Activated CD4-positive, CD25-positive, alpha-beta regulatory T cell treated with anti-CD3 and anti-CD28 coated beads, Interleukin-2, amount 50 U/mL, for 16 hours (primary cell): Measurements from ENCODE around the gene RNF34.

Experiments
- DNase-seq: peaks from one replicate; pipeline ENCODE4 v3.0.0-alpha.2; 2020; ENCODE audit warnings: low read depth, low spot score

RNF34 gene

GRCh38 chr12:121390856-121391255, 9.1 kb upstream of the RNF34 start:
- no peak for DNase-seq

DNA sequence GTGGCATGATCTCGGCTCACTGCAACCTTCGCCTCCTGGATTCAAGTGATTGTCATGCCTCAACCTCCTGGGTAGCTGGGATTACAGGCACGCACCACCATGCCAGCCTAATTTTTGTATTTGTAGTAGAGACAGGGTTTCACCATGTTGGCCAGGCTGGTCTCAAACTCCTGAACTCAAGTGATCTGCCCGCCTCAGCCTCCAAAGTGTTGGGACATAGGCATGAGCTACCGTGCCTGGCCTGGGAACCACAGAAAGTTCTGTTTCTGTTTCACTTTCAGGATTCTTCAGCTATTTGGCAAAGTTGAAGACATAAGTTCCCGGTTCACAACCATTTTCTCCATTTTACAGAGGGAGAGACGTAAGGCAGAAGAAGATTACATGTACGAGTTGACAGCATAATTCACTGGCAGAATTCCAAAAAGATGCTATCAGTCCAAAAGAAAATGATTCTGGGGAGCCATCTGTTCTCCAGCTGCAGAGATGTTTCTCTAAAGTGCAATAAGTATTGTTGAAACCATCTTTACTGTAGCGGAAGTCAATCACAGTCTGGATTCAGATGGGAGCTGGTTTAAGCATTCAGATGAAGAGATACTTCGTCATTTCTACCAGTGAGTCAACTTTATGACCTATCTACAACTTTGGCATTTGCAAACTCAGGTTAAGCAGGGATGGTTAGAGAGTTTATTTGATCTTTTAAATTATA, 8.1 kb upstream of the RNF34 start:
- no peak for DNase-seq

GRCh38 chr12:121392325-121392716, 7.6 kb upstream of the RNF34 start:
- no peak for DNase-seq

GRCh38 chr12:121397521-121397920, 2.4 kb upstream of the RNF34 start:
- DNase-seq = no peak

GRCh38 chr12:121398355-121398754, 1.6 kb upstream of the RNF34 start:
- DNase-seq = no peak

- peak; percentile 33 for DNase-seq
Measured at GRCh38 chr12:121400332-121401139, 618 bp downstream of the RNF34 start.

DNA sequence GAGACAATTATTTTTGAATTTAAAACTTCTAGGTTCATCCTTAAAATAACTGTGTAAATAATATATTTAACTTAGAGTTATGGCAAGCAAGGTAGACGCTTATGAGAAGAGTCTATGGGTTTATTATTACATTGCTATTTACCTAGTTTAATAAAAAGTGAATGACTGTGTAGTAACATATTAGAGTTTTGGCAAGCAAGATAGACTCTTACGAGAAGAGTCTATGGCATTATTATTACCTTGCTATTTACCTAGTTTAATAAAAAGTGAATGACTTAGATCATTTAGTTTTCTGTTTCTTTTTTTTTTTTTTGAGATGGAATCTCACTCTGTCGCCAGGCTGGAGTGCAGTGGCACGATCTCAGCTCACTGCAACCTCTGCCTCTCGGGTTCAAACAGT, 3.8 kb downstream of the RNF34 start:
- no peak for DNase-seq

DNA sequence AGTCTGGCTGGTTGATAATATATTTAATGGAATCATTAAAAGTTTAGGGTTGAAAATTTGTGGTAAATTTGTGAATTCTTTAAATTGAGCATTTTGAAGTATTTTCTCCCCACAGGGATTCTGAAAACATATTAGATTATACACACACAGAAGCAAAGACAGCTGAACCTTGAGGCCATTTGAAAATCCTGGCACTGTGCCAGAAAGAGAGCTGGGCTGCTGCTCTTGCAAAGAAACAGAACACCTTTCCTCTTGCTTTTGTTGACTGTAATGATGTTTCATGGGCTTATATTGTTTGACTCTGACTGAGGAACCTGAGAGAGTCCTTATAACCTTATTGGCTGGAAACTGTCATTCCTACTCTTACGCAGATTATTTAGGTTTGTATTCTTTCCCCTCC, 4.8 kb downstream of the RNF34 start:
- no peak for DNase-seq

DNA sequence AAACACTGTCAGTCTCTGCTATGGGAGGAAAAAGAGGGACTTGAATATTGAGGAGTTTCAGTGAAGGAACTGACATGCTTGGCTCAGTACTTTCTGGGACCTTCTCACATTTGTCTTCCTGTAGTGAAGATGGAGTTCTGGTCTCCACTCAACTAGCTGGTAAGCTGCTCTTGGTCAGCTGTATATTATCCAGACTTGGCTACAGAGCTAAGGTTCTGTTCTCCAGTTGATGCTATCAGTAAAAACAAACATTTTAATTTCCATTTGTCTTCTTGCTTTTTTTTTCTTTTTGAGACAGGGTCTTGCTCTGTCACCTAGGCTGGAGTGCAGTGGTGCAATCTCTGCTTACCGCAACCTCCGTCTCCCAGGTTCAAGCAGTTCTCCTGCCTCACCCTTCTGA, 5.3 kb downstream of the RNF34 start:
- no peak for DNase-seq

GRCh38 chr12:121413917-121414316, 14.0 kb downstream of the RNF34 start:
- no peak for DNase-seq

- DNase-seq = no peak
Measured at GRCh38 chr12:121417847-121418246, 17.9 kb downstream of the RNF34 start.

DNA sequence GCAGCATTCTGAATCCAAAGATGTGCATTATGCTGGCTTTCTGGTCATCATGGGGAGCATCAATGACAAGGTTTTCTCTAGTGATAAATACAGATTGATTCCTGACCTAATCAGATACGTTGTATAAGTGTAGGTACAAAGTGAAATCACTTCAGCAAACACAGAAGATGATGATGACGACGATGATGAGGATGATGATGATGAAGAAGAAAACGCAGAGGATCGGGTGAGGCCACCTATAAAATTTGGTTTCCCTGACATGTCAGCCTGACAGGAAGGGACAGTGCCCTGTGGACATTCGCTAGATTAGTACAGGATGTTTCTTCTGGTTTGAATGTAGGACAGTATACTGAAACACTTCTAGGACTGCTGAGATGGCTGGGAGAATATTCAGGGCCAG, 20.2 kb downstream of the RNF34 start:
- no peak for DNase-seq

GRCh38 chr12:121423253-121423652, 23.3 kb downstream of the RNF34 start:
- DNase-seq = no peak

- DNase-seq = no peak
Measured at GRCh38 chr12:121423682-121424623, 24.0 kb downstream of the RNF34 start.

DNA sequence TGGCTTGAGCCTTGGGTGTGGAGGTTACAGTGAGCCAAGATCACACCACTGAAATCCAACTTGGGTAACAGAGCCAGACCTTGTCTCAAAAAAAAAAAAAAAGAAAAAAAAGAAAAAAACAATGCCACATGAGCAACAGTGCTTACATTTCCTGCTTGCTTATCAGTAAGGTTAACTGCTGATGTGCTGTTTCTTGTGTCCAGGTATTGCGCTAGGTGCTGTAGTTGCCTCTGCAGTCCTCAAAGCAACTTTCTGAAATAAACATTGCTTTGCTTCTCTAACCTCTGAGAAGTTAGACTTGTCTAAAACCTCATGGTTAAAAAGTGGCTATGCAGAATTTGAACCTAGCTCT, 24.7 kb downstream of the RNF34 start:
- no peak for DNase-seq

GRCh38 chr12:121427556-121428050, 27.7 kb downstream of the RNF34 start:
- no peak for DNase-seq

DNA sequence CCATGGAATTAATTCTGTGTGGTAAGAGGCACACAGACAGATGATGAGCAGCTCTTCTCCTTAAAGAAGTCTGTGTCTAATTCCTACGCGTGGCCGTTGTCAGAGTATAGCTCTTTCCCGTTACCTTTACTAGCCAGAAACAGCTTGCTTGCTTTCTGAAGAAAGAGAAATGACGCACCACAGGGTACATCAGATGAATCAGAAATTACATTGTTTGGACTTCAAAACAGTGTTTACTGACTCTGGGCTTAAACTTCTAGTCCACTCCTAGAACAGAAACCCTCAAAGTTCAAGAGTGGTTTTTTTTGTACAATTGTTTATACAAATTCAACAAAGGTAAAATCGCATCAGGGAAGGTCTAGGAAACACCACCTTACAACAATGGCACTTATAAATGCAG, 29.0 kb downstream of the RNF34 start:
- no peak for DNase-seq

GRCh38 chr12:121430833-121431415, 31.0 kb downstream of the RNF34 start:
- DNase-seq = no peak

- no peak for DNase-seq
Measured at GRCh38 chr12:121432740-121433480, 33.0 kb downstream of the RNF34 start.

DNA sequence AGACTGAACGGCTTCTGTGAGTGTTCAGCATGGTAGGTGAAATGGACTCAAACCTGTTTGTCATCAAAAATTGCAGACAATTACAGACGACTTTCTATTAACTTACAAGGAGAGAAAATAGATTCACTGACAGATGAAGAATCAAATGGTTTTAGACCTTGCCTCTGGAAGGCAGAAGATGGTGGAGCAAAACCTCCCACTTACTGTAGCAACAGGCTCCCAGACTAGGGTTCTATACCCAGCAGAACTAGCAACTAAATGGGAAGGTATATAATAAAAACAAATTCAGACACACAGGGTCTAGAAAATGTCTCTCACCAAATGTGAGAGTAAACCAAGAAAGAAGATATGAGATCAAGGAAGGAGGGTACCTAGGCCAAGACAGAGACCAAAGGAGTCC, 36.8 kb downstream of the RNF34 start:
- no peak for DNase-seq

GRCh38 chr12:121438905-121439304, 39.0 kb downstream of the RNF34 start:
- DNase-seq = no peak
